ENCODE results near the gene PRKAR1A.

Gene PRKAR1A

DNA sequence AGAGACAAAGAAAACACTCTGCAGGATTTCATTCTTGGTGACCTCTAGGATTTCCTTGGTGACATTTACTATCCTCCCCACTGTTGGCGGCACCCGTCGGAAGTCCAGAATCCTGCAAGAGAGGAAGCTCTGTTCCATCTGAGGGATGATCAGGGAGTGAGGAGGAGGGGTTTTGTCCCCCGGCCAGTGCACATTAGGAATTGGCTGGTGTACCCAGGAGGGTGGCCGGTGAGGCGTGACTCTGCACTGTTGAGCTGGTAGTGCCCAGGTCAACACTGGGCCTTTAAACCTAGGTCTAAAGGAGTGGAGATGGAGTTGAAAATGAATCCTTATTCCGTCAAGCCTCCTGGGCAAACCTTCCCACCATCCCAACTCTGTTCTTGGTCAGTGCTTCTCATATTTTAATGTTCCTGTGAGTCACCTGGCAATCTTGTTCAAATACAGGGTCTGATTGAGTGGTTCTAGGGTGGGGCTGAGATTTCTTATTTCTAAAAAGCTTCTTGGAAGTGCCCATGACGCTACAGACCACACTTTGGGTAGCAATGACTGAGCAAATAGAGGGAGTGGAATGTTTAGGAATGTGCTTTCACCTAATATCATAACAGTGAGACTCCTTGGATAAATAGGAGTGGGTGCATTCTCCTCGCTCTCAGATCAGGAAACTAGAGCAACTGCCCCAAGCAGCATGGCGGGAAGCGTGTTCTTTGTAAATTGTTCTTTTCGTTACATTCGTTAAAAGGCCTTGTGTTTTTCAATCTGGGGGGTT lies 30.7 kb downstream of the PRKAR1A start:
- DNase-seq (ENCODE audit: low read depth): peak; percentile 9

DNA sequence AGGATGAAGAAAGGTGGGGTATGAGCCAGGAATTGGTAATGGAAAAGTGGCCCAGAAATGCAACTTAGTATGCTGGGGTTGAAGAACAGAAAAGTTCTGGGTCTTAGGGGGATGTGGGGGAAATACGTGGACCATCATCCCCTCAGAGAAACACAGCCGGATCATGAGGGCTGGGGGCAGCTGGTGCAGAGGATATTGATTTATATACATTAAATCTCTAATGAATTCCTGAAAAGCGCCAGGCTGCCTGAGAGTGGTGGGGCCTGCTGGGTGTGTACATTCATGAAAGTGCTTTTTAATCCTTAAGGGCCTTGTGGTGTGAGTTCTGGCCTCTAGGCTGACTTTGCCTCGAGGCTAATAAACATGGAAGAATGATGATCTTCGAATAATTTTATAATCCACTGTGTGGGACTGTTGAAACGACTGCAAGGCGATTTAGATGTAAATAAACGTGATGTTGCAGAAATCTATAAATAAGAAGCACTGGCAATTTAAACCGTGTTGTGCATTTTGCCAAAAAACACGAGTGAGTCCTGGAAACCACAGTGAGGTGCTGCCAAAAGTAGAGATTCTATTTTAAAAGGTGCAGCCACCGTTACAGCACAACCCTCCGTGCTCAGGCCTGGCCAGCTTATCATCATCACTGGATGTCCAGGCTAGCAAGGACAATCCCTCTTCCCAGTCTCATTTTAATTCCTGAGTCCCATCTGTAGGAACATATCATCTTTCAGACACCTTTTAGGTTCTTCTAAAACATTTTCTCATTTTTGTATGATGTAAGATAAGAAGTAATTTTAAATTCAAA lies 32.1 kb downstream of the PRKAR1A start:
- DNase-seq (ENCODE audit: low read depth): no peak

DNA sequence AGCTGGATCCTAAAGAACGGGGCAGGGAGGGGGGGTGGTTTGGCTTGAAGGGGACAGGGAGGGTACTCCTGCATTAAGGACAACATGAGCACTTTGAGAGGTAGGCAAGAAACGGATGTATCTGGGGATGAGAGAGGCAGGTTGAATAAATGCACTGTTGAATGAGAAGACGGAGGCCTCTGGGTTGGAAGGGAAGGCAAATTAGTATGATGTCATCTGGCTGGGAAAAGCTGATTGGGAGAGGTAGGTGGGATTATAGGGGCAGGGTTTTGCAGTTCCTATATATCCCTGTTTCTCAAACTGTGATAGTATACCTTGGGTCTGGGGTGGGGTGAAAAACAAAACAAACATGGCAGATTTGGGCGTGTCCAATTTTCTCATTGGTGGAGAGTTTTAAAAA lies 44.3 kb downstream of the PRKAR1A start:
- DNase-seq (ENCODE audit: low read depth): no peak

DNA sequence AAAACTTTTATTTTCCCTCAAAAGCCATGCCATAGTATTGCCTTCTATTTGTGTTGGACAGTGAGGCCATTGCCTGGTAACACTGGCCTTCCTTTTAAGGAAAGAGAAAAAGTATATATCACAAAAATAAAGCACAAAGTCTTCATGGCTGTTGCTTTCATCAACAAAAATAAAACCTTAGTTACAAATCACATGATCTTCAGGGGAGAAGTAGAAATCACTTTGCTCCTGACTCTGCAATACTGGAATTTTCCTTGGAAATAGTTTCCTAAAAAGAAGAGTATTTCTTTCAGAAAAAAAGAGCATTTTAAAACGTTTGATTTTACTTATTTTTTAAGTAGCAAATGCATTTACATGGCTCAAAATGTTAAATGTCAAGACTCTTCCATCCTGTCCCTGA lies 47.1 kb downstream of the PRKAR1A start:
- DNase-seq (ENCODE audit: low read depth): no peak

DNA sequence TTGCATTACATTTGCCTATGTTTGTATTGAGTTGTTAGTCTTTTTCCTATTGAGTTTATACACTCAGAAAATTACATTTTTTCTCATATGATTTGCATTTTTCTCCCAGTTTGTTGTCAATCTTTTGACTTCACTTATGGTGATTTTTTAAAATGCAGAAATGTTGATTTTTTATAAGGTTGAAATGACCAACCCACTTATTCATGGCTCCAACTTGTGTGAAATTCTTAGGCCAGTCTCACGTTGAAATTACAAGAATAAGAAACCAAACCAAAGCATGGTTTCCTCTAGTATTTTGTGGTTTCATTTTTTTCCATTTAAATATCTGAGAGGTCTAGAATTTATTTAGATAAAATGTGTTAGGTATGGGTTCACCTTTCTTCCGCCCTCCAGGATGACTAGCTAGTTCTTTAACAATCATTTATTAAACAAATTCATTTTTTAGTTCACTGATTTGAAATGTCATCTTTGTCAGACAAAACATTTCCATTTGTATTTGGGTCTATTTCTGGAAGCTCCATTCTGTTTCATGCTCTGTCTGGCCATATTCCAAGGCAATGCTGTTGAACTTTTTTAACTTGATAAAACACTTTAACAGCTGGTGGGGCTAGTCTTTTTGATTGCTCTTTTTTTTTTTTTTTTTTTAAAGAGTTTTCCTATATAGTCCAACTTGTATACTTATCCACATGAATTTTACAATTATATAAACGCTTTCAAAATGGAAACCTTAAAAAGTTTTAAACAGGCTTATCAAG lies 48.9 kb downstream of the PRKAR1A start:
- no peak for DNase-seq (ENCODE audit: low read depth)

DNA sequence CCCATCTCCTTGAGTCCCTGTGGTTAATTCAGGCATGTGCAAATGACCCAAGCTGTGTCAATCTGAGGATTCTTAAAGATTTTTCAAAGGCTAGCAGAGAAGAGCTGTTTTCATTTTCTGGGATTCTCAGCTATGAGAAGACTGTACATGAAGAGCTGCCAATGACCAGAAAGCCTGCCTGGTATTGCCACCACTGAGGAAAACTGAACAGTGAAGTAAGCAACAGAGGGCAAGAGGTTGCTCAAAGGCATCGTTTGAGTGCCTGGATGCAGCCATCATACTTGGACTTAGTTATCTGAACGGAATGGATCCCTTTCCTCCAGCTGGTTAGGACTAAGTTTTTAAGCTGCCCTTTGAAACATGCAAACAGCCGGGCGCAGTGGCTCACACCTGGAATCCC lies 50.5 kb downstream of the PRKAR1A start:
- DNase-seq (ENCODE audit: low read depth): peak; percentile 64

DNA sequence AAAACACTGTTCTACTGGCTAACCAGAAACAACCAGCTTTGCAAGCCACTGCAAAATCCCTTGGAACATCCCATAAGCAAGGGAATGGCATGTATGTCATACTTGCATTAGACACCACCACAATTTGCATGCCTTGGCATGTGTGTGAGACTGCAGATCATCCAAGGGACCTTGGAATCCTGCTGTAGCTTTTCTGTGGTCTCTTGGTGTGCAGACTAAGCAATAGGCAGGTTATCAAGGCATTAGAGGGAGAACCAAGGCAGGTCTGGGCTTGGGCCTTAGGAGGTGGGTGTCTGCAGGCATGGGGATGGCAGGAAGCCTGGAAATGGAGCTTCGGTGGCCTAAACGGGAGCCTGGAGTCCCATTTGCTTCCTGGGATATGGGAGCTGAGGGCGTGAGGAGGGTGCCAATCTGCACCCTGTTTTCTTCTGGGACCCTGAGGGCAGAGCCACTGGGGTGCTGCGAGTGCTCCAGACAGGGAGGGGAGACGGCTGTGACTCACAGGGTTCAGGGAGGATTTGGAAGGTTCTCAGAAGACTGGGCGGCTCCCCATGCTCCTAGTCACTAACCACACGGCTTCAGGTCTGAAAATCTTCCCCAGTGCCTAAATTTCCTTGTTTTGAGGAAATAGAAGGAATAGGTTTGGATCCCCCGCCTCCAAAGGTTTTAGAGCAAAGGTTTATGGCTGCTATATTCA lies 52.3 kb downstream of the PRKAR1A start:
- no peak for DNase-seq (ENCODE audit: low read depth)

DNA sequence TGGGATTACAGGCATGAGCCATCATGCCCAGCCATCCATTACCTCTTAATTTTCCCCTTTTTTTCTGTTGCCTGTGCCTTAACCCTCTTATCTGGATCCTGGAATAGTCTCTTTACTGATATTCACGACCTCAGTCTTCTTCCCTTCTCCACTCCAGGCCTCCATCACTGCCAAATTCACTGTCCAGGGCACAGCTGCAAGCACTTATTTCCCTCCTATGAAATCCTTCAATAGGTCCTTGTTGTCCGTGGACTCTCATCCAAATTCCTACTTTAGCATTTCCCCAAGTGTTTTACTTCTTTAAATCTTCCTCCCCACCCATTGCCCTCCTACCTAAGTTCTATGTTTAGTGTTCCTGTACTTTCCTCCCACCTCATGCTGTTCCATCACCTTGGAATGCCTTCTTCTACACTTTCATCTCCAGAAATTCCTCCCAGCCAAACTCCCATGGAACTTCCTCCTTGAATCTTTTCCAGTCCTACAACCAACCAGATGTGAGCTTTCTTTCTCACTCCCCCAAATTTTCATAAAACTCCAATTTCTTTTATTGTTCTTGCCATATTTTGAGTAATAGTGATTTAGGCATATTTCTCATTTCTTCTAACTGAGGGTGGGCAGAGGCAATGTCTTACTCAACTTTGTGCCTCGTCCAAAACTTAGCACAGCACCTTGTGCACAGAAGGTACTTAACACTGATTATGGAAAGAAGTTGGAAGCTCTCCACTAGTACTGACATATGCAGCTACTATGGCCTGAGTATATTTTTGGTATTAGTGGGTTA lies 53.6 kb downstream of the PRKAR1A start:
- DNase-seq (ENCODE audit: low read depth): no peak

DNA sequence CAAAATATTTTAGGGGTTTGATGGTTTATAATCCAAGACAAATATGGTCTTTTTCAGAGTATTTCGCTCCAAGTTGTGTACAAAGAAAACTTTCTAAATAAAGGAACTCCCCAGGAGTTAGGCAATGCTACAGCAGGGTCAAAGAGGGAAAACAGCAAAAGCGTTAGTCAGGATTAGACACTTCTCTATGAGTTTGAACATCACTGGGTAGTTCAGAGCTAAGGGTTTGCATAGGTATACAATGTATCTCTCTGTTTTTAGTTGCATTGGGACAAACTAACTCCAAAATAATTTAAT lies 54.2 kb downstream of the PRKAR1A start:
- peak; percentile 29 for DNase-seq (ENCODE audit: low read depth)

DNA sequence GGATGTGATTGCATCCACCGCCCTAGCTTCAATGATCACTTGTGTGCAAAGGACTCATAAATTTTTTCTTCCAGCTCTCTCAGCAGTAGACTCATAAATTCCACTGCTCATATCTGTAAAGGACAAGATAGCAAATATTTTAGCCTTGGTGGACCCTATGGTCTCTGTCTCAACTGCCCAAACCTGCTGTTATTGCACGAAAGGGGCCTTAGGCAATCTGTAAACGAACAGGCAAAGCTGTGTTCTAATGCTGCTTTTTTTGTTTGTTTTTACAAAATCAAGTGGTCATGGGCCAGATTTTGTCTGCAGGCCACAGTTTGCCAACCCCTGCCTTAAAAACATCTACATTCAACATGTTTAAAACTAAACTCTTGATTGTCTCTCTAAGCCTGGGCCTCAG lies 54.8 kb downstream of the PRKAR1A start:
- DNase-seq (ENCODE audit: low read depth): peak; percentile 61

DNA sequence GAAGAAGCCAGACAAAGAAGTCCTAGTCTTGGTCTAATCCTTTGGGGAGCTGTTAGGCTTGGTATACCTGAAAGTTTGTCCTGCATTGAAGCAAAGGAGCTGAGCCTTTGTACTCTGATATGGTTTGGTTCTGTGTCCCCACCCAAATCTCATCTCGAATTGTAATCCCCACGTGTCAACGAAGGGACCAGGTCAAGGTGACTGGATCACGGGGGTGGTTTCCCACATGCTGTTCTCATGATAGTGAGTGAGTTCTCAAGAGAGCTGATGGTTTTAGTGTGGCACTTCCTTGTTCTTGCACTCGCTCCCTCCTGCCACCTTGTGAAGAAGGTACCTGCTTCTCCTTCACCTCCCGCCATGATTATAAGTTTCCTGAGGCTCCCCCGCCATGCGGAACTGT lies 55.4 kb downstream of the PRKAR1A start:
- DNase-seq (ENCODE audit: low read depth): no peak

DNA sequence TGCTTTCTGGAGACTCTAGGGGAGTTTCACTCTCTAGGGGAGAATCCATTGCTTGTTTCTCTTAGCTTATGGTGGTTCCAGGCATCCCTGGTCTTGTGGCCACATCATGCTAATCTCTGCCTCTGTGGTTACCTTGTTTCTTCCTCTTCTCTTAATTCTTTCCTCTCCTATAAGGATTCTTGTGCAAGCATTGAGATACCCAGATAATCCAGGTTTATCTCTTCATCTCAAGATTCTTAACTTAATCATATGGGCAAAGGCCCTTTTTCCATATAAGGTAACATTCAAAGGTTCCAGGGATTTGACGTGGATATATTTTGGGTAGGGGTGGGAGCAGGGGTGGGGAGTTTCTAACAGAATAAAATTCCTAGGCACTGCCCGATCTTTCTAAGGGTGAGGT lies 56.4 kb downstream of the PRKAR1A start:
- no peak for DNase-seq (ENCODE audit: low read depth)

DNA sequence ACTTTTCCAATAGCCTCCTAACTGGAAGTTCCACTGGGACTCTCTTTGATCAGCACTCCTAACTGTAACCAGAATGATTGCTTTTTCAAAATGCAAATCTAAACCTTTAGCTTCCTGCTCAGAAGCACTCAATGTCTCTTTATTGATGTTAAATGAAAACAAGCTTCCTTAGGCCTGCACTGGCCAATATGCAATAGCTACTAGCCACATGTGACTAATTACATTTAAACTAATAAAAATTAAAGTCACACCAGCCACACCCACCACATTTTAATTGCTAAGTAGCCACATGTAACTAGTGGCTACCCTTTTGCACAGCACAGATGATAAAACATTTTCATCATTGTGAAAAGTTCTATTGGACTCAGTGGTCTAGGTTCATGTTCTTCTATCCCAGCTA lies 57.1 kb downstream of the PRKAR1A start:
- no peak for DNase-seq (ENCODE audit: low read depth)

DNA sequence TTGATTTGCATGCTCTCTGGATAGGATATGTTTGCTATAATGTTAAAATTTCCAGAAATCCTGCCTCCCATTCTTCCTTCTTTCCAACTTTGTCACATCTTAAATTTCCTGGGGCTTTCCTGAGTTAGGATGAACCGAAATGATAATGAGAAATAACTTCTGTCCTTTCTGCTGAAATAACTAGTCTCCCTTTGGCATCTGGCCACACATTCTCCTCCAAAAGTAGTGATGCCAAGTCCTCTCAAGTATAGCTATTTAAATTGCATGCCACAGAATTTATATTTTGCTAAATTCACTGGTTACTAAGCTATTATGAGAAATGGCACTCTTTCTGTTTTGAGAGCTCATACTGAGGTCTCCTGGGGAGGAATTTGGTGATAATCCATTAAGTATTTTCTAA lies 58.3 kb downstream of the PRKAR1A start:
- no peak for DNase-seq (ENCODE audit: low read depth)

DNA sequence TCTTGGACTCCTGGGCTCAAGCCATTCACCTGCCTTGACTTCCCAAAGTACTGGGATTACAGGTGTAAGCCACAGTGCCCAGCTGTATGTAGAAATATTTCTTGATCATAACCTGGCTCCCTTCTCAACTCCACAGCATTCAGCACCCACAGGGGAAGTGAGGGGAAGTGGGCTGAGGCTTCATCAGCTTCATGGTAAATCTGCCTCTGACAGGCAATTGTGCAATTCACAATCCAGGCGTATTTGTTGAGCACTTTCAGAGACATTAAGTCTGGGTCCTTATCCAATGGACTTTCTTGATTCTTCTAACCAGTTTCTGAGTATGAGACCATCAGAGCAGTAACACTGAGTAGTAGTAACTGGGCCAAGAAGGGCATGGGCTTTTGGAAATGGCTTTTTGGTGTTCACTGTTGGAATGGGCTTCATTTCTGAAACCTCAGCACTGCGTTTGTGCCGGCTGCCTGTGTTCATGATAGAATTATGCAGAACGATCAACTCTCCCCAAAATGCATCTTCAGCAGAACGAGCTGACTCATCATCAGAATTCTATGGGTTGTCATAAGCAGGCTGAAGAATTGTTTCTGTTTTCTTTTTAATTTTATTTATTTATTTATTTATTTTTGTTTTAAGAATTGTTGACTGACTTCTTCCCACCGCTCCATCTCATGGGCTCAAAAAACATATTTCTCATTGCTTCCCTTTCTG lies 60.1 kb downstream of the PRKAR1A start:
- no peak for DNase-seq (ENCODE audit: low read depth)

DNA sequence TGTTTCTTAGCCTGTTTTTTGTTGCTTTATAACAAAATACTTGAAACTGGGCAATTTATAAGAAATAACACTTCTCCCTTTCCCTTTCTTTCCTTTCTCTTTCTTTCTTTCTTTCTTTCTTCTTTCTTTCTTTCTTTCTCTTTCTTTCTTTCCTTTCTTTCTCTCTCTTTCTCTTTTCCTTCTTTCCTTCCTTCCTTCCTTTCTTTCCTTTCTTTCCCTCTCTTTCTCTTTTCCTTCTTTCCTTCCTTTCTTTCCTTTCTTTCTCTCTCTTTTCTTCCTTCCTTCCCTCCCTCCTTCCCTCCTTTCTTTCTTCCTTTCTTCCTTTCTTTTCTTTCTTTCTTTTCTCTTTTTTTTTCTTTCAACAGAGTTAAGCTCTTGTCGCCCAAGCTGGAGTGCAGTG lies 61.1 kb downstream of the PRKAR1A start:
- no peak for DNase-seq (ENCODE audit: low read depth)

DNA sequence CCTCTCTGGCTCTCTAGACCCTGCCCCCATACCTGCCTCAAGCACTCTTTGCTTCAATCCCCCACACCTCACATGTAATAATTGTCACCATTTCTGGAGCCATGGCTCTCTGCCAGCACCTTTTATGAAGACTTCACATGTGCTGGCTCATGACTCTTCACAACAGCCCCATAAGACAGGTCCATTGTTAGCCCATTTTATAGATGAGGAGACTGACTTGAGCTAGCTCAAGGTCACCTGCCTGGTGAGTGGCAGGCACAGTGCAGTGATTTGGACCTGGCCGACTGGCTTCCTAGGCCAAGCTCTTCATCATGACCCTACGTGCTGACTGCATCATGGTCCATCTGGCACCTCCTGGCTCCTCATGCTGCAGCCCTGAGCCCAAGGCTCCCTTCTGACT lies 63.9 kb downstream of the PRKAR1A start:
- DNase-seq (ENCODE audit: low read depth): no peak

DNA sequence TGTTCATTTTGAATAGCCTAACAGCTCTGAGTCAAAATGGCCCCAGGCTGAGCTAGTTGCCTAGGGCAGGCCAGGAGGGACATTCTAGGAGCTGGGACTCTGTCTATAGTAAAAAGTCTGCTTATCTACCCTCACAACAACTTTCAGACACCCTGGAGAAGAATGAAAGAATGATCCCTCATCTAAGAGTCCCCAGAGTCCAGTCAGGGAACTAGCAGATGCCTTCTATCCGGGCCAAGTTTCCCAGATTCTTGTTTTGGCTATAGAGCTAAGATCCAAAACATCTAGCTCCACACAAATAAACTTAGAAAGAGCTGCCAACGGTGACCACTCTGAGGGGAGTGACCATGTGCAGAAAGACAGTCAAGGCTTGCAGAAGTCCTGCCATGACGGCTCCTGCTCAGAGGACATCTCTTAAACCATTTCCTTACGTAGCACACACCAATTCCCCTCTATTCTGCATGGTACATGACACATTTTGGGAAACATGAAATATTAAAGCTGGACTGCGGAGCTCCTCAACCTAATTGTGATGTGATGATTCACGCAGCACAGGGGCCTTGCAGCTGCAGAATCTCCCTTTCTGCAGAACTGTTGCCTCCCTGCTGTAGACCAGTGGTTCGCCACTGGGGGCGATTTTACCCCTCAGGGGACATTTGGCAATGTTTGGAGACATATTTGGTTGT lies 64.7 kb downstream of the PRKAR1A start:
- DNase-seq (ENCODE audit: low read depth): peak; percentile 86

DNA sequence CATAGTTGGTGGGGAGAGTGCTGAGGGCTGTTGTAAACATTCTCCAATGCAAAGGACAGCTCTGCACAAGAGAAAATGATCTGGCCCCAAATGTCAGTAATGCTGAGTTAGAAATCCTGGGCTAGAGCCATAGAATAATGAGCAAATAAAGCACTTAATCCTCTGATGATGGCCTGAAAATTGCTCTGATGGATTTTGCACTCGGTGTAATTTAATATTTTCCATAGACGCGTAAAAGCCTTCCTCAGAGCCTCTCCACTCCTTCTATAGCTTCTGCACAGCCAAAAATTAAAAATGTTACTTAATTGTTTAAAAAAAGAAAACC lies 65.2 kb downstream of the PRKAR1A start:
- no peak for DNase-seq (ENCODE audit: low read depth)

DNA sequence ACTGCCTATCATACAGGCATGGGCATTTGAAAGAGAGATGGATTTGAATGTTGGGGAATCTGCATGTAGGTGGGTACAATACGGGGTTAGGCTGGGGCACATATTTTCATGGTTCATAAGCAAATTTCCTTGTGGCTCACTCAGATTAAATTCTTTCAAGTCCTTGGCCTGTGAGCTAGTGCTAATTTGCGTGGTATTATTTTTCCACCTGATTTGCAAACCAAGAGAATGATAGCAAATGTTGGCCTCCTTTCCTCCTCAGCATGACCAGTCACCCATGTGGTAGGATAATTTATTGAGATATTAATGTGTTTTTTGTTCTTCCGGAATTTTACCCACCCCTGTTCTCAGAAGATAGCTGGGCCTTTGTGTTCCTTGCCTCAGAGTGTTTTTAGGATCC lies 66.0 kb downstream of the PRKAR1A start:
- no peak for DNase-seq (ENCODE audit: low read depth)

Data from EH (cell line).